ENCODE results near the gene SPANXA1.
"Not testable (repeated sequence)": the region's sequence is repeated elsewhere in the genome, so short reads cannot be mapped to it uniquely, and the experiment has no call there.

DNA sequence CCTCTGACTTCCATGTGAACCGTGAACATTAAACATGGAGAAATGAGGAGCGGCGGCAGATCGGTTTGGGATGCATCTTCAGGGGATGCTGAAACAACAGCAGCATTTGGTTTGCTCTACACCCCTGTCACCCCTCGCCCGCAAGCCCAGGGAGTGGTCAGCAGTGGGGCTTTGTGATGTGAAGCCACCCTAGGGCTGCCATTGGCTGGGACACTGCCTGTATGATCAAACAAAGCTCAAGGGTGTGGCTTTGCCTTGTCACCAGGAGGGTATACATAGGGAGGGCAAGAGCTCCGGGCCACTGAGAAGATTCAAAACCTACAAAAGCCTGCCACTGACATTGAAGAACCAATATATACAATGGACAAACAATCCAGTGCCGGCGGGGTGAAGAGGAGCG lies 4.9 kb upstream of the SPANXA1 start, which contains the start of gene SPANXA2:
- not testable (repeated sequence) for TF ChIP-seq ZFP30 (CRISPR knock-in tag; IDR thresholded peaks at IDR 0.05); ZNF8 (CRISPR knock-in tag; IDR thresholded peaks at IDR 0.05); PPARA (CRISPR knock-in tag; IDR thresholded peaks at IDR 0.05; ENCODE audit: borderline replicate concordance); RARB (CRISPR knock-in tag; IDR thresholded peaks at IDR 0.05)
- TF ChIP-seq, protein P1, sequence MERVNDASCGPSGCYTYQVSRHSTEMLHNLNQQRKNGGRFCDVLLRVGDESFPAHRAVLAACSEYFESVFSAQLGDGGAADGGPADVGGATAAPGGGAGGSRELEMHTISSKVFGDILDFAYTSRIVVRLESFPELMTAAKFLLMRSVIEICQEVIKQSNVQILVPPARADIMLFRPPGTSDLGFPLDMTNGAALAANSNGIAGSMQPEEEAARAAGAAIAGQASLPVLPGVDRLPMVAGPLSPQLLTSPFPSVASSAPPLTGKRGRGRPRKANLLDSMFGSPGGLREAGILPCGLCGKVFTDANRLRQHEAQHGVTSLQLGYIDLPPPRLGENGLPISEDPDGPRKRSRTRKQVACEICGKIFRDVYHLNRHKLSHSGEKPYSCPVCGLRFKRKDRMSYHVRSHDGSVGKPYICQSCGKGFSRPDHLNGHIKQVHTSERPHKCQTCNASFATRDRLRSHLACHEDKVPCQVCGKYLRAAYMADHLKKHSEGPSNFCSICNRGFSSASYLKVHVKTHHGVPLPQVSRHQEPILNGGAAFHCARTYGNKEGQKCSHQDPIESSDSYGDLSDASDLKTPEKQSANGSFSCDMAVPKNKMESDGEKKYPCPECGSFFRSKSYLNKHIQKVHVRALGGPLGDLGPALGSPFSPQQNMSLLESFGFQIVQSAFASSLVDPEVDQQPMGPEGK (CRISPR knock-in tag; IDR thresholded peaks at IDR 0.05; ENCODE audit: borderline replicate concordance) = not testable (repeated sequence)
- TF ChIP-seq, protein P2, sequence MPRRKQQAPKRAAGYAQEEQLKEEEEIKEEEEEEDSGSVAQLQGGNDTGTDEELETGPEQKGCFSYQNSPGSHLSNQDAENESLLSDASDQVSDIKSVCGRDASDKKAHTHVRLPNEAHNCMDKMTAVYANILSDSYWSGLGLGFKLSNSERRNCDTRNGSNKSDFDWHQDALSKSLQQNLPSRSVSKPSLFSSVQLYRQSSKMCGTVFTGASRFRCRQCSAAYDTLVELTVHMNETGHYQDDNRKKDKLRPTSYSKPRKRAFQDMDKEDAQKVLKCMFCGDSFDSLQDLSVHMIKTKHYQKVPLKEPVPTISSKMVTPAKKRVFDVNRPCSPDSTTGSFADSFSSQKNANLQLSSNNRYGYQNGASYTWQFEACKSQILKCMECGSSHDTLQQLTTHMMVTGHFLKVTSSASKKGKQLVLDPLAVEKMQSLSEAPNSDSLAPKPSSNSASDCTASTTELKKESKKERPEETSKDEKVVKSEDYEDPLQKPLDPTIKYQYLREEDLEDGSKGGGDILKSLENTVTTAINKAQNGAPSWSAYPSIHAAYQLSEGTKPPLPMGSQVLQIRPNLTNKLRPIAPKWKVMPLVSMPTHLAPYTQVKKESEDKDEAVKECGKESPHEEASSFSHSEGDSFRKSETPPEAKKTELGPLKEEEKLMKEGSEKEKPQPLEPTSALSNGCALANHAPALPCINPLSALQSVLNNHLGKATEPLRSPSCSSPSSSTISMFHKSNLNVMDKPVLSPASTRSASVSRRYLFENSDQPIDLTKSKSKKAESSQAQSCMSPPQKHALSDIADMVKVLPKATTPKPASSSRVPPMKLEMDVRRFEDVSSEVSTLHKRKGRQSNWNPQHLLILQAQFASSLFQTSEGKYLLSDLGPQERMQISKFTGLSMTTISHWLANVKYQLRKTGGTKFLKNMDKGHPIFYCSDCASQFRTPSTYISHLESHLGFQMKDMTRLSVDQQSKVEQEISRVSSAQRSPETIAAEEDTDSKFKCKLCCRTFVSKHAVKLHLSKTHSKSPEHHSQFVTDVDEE (CRISPR knock-in tag; IDR thresholded peaks at IDR 0.05) = not testable (repeated sequence)
